NCI-H82 treated with DMSO at 0.1 percent for 48 hours (cell line): ENCODE results near the gene KIF13A.
"Not testable (repeated sequence)": the region's sequence is repeated elsewhere in the genome, so short reads cannot be mapped to it uniquely, and the experiment has no call there.

Experiments
- DNase-seq: peaks from one replicate; lab custom pipeline; 2025; ENCODE audit not compliant: unreplicated experiment; lab: John Stamatoyannopoulos, UW

The KIF13A gene

GRCh38 chr6:17987447-17987696 is at the start of gene KIF13A:
TSS of gene KIF13A (minus strand) at chr6:17987635. CDS start at chr6:17987463, 172 bp downstream.
- no peak for DNase-seq

GRCh38 chr6:18036781-18037180 is 49.3 kb upstream of the KIF13A start:
- no peak for DNase-seq

GRCh38 chr6:18035330-18035854 is 48.0 kb upstream of the KIF13A start:
- no peak for DNase-seq

GRCh38 chr6:18034798-18035202 is 47.4 kb upstream of the KIF13A start:
- no peak for DNase-seq

GRCh38 chr6:18031680-18032256 is 44.3 kb upstream of the KIF13A start:
- DNase-seq, result no peak

GRCh38 chr6:18031189-18031588 is 43.8 kb upstream of the KIF13A start:
- DNase-seq, result no peak

- DNase-seq, result no peak
Measured at GRCh38 chr6:18028332-18028731, 40.9 kb upstream of the KIF13A start.

GRCh38 chr6:18025596-18025995 is 38.2 kb upstream of the KIF13A start:
- DNase-seq, result no peak

GRCh38 chr6:18024876-18025275 is 37.4 kb upstream of the KIF13A start:
- no peak for DNase-seq

GRCh38 chr6:18023891-18024290 is 36.5 kb upstream of the KIF13A start:
- DNase-seq, result no peak

- DNase-seq, result no peak
Measured at GRCh38 chr6:18022398-18023231, 35.2 kb upstream of the KIF13A start.

GRCh38 chr6:18021166-18021850 is 33.9 kb upstream of the KIF13A start:
- no peak for DNase-seq

GRCh38 chr6:18020545-18020944 is 33.1 kb upstream of the KIF13A start:
- not testable (repeated sequence) for DNase-seq

GRCh38 chr6:18019539-18020534 is 32.4 kb upstream of the KIF13A start:
- DNase-seq, result no peak

- not testable (repeated sequence) for DNase-seq
Measured at GRCh38 chr6:18019133-18019532, 31.7 kb upstream of the KIF13A start.

- no peak for DNase-seq
Measured at GRCh38 chr6:18016698-18017097, 29.3 kb upstream of the KIF13A start.

GRCh38 chr6:18016133-18016532 is 28.7 kb upstream of the KIF13A start:
- DNase-seq, result no peak

- no peak for DNase-seq
Measured at GRCh38 chr6:18011287-18011686, 23.9 kb upstream of the KIF13A start.

GRCh38 chr6:18010540-18010939 is 23.1 kb upstream of the KIF13A start:
- DNase-seq, result not testable (repeated sequence)

- no peak for DNase-seq
Measured at GRCh38 chr6:18004256-18004985, 17.0 kb upstream of the KIF13A start.
